GM12892 (cell line): ENCODE measurements around the gene PTPRK.

Experiments
- DNase-seq: peaks from one replicate; pipeline ENCODE4 v3.0.0; 2011; ENCODE audit not compliant: insufficient read length
- FAIRE-seq: peaks from 2 replicates; lab custom pipeline; 2011; peaks lifted over from hg19 to GRCh38; lab: Jason Lieb, UNC
- POLR2A ChIP-seq: IDR thresholded peaks from 2 replicates; pipeline ENCODE4 v1.6.1; 2011; ENCODE audit warnings: low read depth, low read length, control low read depth
- POLR2AphosphoS5 ChIP-seq: IDR thresholded peaks from 2 replicates; pipeline ENCODE4 v1.6.1; 2011; ENCODE audit warnings: low read depth, low read length, control low read depth
- TAF1 ChIP-seq: IDR thresholded peaks from 2 replicates; pipeline ENCODE4 v1.6.1; 2011; ENCODE audit warnings: low read depth, mild to moderate bottlenecking, control low read depth, low read length, borderline replicate concordance

Gene PTPRK

GRCh38 chr6:128528241-128528640 lies 7.8 kb upstream of the PTPRK start:
- FAIRE-seq (no peak), DNase-seq (no peak)
- TF ChIP-seq POLR2AphosphoS5: no peak
- TF ChIP-seq TAF1: no peak
- TF ChIP-seq POLR2A: no peak

GRCh38 chr6:128527375-128527774 lies 7.0 kb upstream of the PTPRK start:
- FAIRE-seq (no peak), DNase-seq (no peak)
- no peak for TF ChIP-seq POLR2AphosphoS5
- no peak for TF ChIP-seq TAF1
- no peak for TF ChIP-seq POLR2A

DNA sequence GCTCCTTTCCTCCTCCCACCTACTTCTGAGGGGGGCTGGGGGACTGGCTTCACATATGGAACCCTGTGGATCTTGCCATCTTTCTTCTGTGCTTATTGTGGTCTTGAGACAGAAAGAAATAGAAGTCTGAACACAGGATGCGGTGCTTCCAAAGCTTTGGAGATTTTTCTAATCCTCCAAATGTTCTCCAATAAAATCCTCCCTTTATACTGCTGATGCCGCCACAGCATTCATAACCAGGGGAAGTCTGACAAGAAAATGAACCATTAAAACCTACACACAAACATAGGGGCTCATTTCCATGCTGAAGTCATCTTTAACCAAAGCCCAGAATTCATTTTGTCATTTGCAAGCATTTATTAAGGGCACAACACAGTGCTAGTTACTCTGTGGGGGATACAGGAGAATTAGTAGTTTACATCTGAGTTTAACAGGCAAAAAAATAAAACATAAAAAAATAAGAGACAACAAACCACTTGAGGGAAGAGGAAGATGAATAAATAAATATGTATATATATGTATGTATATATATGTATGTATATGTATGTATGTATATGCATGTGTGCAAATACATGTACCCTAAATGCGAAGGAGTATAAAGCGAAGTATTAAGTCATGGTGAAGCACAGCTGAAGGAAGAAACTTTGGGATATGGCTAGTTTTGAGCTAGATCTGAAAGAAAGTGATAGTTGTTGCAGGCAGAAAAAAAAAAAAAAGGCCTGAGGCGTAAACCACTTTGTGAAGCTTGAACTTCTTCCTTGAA lies 5.9 kb upstream of the PTPRK start:
- no peak for TF ChIP-seq POLR2A
- no peak for TF ChIP-seq TAF1
- TF ChIP-seq POLR2AphosphoS5: no peak
- no peak for FAIRE-seq
- DNase-seq: no peak

DNA sequence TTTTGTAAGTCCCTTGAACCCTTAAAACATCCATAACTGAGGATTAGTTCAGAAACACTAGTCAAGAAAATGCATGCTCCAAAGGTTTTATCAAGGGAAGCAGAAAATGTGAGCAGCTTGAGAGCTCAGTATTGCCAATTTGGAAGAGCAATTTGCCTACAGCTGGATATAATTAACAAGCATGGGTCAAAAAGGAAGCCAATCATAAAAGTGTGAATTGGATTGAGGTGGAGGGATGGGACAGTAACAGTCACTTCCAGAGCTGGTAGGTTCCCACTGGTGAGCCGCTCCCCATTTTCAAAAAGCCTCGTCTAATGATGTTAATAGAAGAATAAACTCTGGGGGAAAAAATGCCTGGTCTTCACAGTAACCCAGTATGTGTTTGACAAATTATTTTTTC lies 5.0 kb upstream of the PTPRK start:
- no peak for FAIRE-seq
- no peak for TF ChIP-seq POLR2A
- TF ChIP-seq POLR2AphosphoS5: no peak
- no peak for TF ChIP-seq TAF1

GRCh38 chr6:128521282-128521632 lies 858 bp upstream of the PTPRK start:
- TF ChIP-seq TAF1: no peak
- TF ChIP-seq POLR2AphosphoS5: no peak
- TF ChIP-seq POLR2A: no peak
- DNase-seq: no peak
- no peak for FAIRE-seq

More for the DNA sequence above, 5.0 kb upstream of the PTPRK start:
- DNase-seq: no peak

DNA sequence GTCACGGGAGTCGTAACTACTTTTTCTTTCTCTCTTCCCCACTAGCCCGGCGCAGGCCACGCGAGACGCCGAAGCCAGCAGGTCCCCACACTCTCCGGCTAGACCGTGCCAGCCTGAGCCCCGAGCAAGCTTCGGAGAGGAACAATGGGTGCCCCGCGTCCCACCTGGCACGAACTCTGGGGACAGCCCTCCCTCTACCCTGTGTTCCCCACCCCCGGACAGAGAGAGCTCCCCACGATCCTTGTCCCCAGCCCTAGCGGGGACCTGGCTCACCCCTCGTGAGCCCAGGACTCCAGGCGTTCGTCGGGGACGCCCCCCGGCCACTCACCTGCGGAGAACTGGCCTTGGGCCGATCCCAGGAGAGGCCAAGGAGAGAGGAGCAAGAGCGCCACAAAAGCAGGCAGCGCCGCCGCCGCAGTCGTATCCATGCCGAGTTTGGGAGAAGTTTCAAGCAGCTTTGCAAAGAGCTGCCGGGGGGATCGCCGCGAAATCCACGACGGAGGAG lies 416 bp downstream of the PTPRK start:
- DNase-seq: peak; percentile 10
- TF ChIP-seq POLR2A: no peak
- no peak for TF ChIP-seq POLR2AphosphoS5
- no peak for TF ChIP-seq TAF1

DNA sequence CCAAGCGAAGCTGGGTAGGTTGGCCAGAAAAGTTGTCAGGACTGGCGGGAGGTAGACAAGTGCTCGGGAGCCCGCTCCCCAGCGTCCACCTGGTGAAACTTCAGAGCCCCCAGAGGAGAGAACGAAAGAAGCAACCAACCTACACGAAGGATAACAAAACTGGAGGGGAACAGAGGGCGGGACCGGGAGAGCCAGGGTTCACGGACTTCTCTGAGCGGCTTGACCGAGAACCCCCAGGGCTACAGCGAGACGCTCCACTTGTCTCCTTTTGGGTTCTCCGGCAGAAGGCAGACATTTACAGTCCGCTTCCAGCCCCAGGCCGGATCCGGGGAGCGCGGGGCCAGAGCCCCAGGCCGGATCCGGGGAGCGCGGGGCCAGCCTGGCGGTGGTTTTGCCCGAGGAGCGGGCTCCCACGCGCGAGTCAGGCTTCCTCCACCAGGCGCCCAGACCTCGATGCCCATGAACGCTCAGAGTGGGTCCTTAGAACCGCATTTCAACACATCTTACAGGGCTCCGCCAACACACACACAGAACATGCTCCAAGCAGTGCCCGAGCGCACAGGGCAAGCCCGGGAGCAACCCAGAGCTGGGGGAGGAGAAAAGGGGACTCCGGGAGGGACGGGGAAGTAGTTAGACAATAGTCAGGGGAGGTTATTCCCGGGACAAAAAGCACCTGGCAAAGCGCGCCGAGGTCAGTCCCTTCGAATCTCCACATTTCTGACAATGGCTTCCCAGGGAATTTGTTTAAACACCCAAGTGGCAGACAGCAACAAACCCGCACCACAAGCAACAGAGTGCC lies 1.1 kb downstream of the PTPRK start:
- FAIRE-seq: no peak
- DNase-seq: peak; percentile 1

More for the DNA sequence above, 416 bp downstream of the PTPRK start:
- no peak for FAIRE-seq

DNA sequence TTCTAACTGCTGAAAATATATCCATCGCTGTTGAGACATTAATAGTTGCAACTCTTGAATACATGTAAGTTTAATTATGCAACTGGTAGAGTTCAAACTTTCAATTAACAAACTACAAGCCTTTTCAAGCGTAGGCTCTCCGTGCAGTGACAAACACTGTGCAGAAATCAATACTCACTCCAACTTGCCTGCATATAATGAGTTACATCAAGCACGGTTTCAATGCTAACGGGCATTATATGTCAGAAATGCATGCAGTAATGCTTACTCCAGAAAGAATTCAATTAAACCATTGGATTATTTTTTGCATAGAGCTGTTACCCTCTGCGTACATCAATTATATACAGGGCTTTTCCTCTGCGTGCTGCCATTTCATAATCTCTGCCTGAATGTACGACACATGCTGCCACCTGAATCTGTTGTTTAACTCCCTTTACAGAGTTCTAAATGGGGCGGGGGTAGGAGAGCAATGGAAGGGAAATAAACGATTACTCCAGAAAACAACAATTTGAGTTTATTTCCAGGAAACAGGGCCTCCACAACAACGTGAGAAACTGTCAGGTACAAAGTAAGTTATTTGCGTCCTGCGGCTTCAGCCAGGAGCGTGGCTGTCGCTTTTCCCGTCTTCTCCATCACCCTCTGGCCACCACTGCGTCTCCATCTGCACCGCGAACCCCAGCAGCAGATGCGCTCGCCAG lies 1.8 kb downstream of the PTPRK start:
- DNase-seq: no peak
- FAIRE-seq: no peak
- TF ChIP-seq POLR2A: no peak
- TF ChIP-seq POLR2AphosphoS5: no peak
- no peak for TF ChIP-seq TAF1

More for the DNA sequence above, 1.1 kb downstream of the PTPRK start:
- no peak for TF ChIP-seq POLR2AphosphoS5
- TF ChIP-seq POLR2A: no peak
- TF ChIP-seq TAF1: no peak

DNA sequence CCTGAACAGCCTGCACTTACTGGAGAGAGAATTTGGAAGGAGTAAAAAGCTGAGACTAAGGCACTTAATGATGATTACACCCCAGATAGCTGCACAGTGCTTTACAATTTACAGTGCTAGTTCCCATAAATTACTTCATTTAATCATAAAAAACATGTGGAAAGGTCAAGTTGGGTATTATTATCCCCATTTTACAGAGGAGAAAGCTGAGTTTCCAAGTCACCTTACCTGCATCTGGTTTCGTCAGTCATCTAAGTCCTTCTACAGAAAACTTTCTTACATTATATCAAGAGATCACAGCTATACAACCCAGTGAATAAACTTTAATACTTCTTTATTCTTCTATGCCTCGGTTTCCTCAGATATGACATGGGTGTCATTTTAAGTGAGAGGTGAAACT lies 3.3 kb downstream of the PTPRK start:
- TF ChIP-seq TAF1 (no peak), POLR2AphosphoS5 (no peak), POLR2A (no peak)
- DNase-seq (no peak), FAIRE-seq (no peak)

DNA sequence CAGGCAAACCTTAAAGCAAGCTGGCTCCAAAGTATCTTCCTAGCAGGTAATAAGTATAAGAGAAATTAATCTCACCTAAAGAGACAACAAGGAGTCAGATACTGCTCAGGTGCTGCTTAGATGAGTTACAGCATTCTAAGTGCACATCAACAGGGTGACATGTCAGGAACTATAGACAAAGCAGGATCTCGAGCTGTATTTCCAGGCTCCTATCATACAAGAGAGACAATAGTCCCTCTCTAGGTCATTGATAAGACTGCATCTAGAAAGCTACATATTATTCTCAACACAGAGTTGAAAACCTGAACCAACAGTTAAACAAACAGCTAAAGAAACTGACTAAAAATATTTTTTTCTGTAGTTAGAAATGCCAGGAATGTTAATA lies 3.9 kb downstream of the PTPRK start:
- DNase-seq: no peak
- no peak for FAIRE-seq
- no peak for TF ChIP-seq POLR2AphosphoS5
- no peak for TF ChIP-seq POLR2A
- no peak for TF ChIP-seq TAF1

- TF ChIP-seq POLR2A (no peak), TAF1 (no peak), POLR2AphosphoS5 (no peak)
- FAIRE-seq (no peak), DNase-seq (no peak)
These were observed 4.6 kb downstream of the PTPRK start for GRCh38 chr6:128515550-128516513.
